LNCaP clone FGC (cell line): ENCODE measurements around the gene ATP2B1.

ENCODE experiments used
- DNase-seq: peaks from one replicate; pipeline ENCODE4 v3.0.0-alpha.2; 2011; ENCODE audit warnings: low read depth
- H3K4me3 ChIP-seq: 2 replicates; pipeline ENCODE4 v1.5.1; 2011; ENCODE audit warnings: mild to moderate bottlenecking, low read depth, low read length, control low read depth
- TF ChIP-seq, protein P1 (sequence below): IDR thresholded peaks from 2 replicates; pipeline ENCODE4 v1.5.1; 2012; ENCODE audit warnings: mild to moderate bottlenecking; ENCODE audit not compliant: control insufficient read depth, insufficient read depth; ENCODE audit errors: extremely low read depth

Gene ATP2B1

DNA sequence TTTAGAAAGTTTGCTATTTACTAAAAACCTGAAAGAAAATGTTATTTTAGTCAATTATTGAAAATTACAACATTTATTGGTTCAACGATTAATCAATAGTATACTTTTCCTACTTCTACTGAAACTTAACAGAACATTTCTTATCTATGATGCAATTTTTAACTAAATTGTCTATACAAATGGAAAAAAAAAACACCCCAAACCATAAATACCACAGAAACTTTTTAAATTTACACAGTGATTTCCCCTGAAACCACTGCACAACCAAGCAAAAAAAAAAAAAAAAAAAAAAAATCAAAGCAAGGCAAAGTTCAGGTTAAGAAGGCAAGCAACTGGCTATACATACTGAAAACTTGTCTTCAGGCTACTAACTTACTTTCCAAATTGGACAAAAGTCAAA lies 110.9 kb downstream of the ATP2B1 start:
- TF ChIP-seq, protein P1, sequence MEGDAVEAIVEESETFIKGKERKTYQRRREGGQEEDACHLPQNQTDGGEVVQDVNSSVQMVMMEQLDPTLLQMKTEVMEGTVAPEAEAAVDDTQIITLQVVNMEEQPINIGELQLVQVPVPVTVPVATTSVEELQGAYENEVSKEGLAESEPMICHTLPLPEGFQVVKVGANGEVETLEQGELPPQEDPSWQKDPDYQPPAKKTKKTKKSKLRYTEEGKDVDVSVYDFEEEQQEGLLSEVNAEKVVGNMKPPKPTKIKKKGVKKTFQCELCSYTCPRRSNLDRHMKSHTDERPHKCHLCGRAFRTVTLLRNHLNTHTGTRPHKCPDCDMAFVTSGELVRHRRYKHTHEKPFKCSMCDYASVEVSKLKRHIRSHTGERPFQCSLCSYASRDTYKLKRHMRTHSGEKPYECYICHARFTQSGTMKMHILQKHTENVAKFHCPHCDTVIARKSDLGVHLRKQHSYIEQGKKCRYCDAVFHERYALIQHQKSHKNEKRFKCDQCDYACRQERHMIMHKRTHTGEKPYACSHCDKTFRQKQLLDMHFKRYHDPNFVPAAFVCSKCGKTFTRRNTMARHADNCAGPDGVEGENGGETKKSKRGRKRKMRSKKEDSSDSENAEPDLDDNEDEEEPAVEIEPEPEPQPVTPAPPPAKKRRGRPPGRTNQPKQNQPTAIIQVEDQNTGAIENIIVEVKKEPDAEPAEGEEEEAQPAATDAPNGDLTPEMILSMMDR: no peak
- H3K4me3 ChIP-seq: no peak overlapping the region
- no peak for DNase-seq

DNA sequence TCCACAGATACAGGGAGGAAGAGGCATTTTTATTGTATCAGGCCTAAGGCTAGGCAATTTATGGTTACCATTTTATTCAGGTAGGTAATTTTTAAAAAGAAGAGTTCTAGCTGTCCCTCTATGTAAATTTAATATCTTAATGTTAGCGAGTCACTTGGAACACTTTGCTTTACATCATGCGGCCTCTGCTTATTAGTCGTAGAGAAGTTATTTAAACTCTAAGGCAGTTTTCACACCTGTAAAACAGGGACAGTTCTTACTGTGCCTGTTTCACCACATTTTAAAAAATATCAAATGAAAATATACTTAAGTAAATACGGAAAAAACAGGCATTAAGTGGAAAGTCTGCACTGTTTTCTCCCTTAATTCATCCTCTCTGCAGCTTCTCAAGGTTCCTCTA lies 111.4 kb downstream of the ATP2B1 start:
- no peak overlapping the region for H3K4me3 ChIP-seq
- TF ChIP-seq, protein P1: no peak
- DNase-seq: no peak

DNA sequence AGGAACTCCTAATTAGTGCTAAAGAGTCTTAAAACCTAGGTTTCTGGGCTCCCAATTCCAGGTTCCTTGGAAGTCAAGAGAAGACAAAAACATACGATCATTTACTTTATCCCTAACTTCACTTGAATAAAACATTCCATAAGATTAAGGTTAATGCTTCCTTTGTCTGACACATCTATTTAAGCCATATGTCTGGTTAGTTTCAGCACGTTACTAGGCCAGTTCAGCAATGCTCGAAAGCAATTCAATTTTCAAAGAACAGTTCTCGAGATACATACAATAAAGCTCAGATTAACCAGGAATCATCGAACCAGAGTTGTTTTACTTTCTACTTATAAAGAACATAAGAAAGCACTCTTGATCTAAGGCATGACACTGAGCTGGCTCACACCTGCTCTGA lies 114.8 kb downstream of the ATP2B1 start:
- TF ChIP-seq, protein P1: no peak
- no peak overlapping the region for H3K4me3 ChIP-seq
- DNase-seq: no peak

DNA sequence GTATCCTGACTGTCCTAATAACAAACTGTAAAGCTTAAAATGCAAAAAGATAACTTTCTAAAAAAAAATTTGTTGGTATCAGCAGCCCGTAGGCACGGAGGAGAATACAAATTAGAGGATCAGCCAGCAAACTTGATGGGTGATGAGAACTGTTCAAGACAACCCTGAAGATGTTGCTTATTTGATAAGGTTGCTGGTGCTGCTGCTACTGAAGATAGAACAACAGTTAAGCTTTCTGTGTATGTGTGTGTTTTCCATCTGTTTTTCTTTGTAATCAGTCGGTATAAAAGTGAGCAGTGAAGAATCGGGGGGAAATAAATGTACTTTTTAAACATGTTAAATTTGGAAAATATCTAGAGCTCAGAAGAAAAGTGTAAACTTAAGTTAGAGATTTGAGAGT lies 115.4 kb downstream of the ATP2B1 start:
- H3K4me3 ChIP-seq: no peak overlapping the region
- TF ChIP-seq, protein P1: no peak

DNA sequence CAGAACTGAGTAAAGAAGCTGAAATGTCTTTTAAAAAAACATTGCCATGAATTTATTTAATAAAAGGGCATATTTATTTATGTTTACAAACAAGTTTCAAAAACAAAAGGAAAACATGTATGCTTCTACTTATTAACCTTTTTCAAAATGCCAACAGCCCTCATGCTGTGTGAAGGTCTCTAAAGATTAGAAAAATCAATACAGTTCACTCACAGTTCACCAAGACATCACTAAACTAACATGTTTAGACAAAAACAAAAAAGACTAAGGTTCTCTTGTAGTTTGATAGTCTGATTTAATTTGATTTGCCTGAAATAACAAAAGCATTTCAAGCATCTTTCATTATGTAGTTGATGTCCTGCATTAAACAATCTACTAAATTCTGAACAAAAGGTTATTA lies 118.9 kb downstream of the ATP2B1 start:
- H3K4me3 ChIP-seq: no peak overlapping the region
- TF ChIP-seq, protein P1: no peak
- DNase-seq: no peak

More for the DNA sequence above, 115.4 kb downstream of the ATP2B1 start:
- no peak for DNase-seq

DNA sequence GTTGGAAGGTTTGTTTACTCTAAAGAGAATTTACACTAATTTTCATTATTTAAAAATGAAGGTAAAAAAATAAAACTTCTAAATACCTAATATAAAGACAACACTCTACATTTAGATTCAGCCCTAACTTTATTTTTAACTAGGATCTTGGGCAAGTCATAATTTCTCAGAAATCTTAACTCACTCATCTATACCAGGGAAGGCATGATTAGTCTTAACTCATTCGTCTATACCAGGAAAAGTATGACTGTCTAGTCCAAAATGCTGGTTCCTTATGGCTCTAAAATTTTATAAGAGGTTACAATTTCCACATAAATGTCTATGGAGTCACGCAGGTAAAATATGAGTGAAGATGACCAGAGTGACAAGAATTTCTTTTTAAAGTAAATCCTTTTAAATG lies 130.1 kb downstream of the ATP2B1 start:
- no peak overlapping the region for H3K4me3 ChIP-seq
- TF ChIP-seq, protein P1: no peak
- DNase-seq: no peak

DNA sequence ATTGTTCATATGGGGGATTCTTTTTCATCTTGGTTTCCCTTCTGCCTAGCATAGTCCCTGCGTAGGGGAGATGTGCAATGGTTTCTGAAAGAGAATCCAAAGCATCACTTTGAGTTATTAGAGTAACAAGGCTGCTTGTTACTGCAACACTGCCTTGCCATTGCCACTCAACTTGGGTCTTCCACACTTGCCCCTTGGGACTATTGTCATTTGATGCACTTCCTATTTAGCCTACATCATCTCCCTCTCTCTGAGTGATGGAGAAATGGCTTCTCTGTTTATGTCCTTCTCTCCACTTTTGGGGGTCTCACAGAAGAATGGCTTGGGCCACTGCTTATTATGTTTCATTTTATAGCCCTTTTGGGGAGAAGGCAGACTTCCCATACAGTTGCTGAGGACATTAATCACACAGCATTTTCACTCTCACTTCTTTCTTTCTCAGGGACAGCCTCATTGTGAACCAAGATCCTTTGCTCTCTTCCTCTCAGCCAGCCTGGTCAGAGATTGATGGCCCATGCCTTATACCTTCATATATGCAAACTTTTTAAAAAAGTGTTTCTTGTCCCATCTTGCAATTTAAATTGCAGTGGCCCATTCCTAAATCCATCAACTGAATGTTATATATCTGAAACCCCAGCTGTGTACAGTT lies 131.9 kb downstream of the ATP2B1 start:
- DNase-seq: no peak
- TF ChIP-seq, protein P1: no peak

More for the DNA sequence above, 131.9 kb downstream of the ATP2B1 start:
- H3K4me3 ChIP-seq: no peak overlapping the region
